ENCODE data around the gene NTSR1. TPM values are rescaled to one million over a fixed set of nuclear protein-coding genes. Genes with fewer than 3 reads are reported as not detected.
A peak's percentile ranks its signal among the peaks of the same experiment; 100 is the strongest.

NTSR1 gene
- total and polyA plus RNA-seq, 2 of the 8 experiments (the other 6 are each of a cell fraction or from before 2014, with no cell fraction given): 0.53 to 0.89 TPM

DNA sequence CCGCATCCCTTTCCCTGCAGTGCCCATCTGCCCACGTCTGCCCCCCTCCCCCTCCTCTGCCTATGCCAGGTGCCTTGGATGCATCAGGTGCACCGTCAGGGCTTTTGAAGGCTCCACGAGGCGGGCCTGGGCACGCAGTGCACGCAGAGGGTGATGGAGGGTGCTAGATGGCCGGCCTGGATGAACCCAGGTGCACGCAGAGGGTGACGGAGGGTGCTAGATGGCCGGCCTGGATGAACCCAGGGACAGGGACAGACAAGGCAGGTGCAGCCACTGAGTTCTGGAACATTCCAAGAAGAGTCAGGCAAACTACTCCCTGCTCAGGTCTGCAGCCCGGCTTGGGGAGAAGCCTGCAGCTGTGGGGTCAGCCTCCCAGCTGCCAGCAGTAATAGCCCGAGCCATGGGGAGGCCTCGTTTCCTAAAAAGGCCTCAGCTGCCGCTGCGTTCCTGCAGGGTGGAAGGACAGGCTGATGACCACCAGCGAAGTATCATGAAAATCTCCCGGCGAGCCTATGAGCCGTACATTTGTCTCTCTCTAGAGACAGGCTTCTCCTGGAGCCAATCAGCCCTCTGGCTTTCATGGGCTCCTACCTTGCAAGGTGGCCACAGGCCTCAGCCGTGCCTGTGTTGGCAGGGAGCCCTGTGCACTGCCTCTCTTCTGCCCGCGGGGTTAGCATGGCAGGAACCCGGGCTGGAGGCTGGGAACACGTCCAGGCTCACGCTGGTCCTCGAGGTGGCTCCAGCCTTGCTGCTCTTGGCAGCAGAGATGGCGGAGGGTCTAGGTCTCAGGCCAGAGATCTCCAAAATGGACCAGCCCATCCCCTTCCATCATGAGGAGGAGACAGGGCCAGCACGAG, 29.6 kb downstream of the NTSR1 start:
- H3K27ac ChIP-seq (ENCODE audit: low read depth, low read length): no peak overlapping the region
- H3K4me2 ChIP-seq (ENCODE audit: insufficient read depth in 1 of 2, low read depth in 2 of 2, low read length in 2 of 2): no peak overlapping the region
- H3K9me3 ChIP-seq (ENCODE audit: insufficient read depth in 2 of 2, low read depth in 1 of 2, low read length in 1 of 2): no peaks in the 10 kb centered on the region
- H3K79me1 ChIP-seq (ENCODE audit: low read depth, low read length): no peaks in the 10 kb centered on the region
- H3K79me2 ChIP-seq (ENCODE audit: control insufficient read depth in 1 of 2, insufficient read depth in 2 of 2, low read length in 2 of 2): no peaks in the 10 kb centered on the region
- H2AK5ac ChIP-seq (ENCODE audit: low read depth, low read length): no peak overlapping the region
- H3K27me3 ChIP-seq (replicated peaks in 1 of 4; ENCODE audit: control insufficient read depth in 3 of 4, extremely low read depth in 1 of 4, insufficient read depth in 3 of 4, low read length in 3 of 4): 0 out of 7 replicates have a peak, but pooled peaks cover 0 to 3% (median 0%) of the 10 kb centered on the region in 4 experiments
- no peak overlapping the region for H2BK15ac ChIP-seq (ENCODE audit: low read length)
- ChIA-PET POLR2A (ENCODE audit: partially characterized antibody) (no interaction called here), CTCF (ENCODE audit: partially characterized antibody) (interaction anchor here (1.0 to 1.7 kb wide), 3 partner anchors 8 to 54 kb away, joined by 3 to 8 read pairs (median 4); no protein-coding TSS in a partner anchor)
- no peak overlapping the region for H3K4me3 ChIP-seq (ENCODE audit: extremely low read depth in 1 of 4, insufficient read depth in 2 of 4, low read depth in 3 of 4, low read length in 4 of 4)
- H3K23ac ChIP-seq (ENCODE audit: insufficient read length): no peak overlapping the region
- H3K23me2 ChIP-seq (ENCODE audit: low read depth, low read length): no peaks in the 10 kb centered on the region
- peak overlapping the region; percentile 15; the same call in 1 of the 2 replicates for H4K8ac ChIP-seq (ENCODE audit: extremely low read depth, insufficient read depth, low read length)
- H4K20me1 ChIP-seq (replicated peaks in 1 of 2; ENCODE audit: control insufficient read depth in 1 of 2, insufficient read depth in 2 of 2, low read length in 2 of 2): no peaks in the 10 kb centered on the region
- H3K36me3 ChIP-seq (ENCODE audit: control insufficient read depth in 2 of 4, insufficient read depth in 4 of 4, low read length in 3 of 4): no peaks in the 10 kb centered on the region
- H3K14ac ChIP-seq (ENCODE audit: insufficient read length): no peak overlapping the region
- 85% methylated on average over 28 of the region's 29 CpGs; no CpG with 5 or more reads in 1 of the 2 experiments for WGBS, 2 experiments (ENCODE audit: extremely low coverage in 1 of 2, insufficient coverage in 1 of 2, insufficient read length in 1 of 2, insufficient replicate concordance in 2 of 2, low coverage in 1 of 2, low lambda C conversion rate in 2 of 2, missing lambda C conversion rate in 1 of 2)
- no peak overlapping the region for H2BK120ac ChIP-seq (replicated peaks; ENCODE audit: low read depth, low read length)
- H3K9ac ChIP-seq (replicated peaks in 1 of 4; ENCODE audit: extremely low read depth in 1 of 4, low read depth in 3 of 4, low read length in 3 of 4): no peak overlapping the region
- H2BK12ac ChIP-seq (ENCODE audit: low read depth, low read length): no peak overlapping the region
- H3K4me1 ChIP-seq (replicated peaks in 1 of 4; ENCODE audit: control insufficient read depth in 3 of 4, insufficient read depth in 4 of 4, low read length in 3 of 4): peaks cover 0 to 11% (median 5%) of the 10 kb centered on the region in 4 experiments; a peak in 5 of 7 replicates
- no peak overlapping the region for H4K91ac ChIP-seq (replicated peaks; ENCODE audit: insufficient read length, low read length)
- H3K56ac ChIP-seq (replicated peaks; ENCODE audit: insufficient read length, low read depth, low read length): no peak overlapping the region
- H3K18ac ChIP-seq (ENCODE audit: extremely low read depth, low read length): peak overlapping the region; percentile 20; the same call in 1 of the 2 replicates
- DNase-seq (ENCODE audit: low read depth in 1 of 2, low spot score in 2 of 2) (no peak), FAIRE-seq (no peak)
- H2BK20ac ChIP-seq (ENCODE audit: low read length): no peak overlapping the region
- H2BK5ac ChIP-seq (ENCODE audit: low read depth, low read length): no peak overlapping the region
- H3K4ac ChIP-seq (replicated peaks; ENCODE audit: insufficient read length, low read depth, low read length): no peak overlapping the region
- H2AFZ ChIP-seq (ENCODE audit: low read length): no peak overlapping the region
- H4K5ac ChIP-seq (ENCODE audit: insufficient read length, low read depth, low read length): no peak overlapping the region
